Ovary (tissue), 3 donors: ENCODE data around the gene GSTM4.

Experiments used
- EP300 ChIP-seq: sonication (generic); formaldehyde crosslinking; IDR thresholded peaks from one replicate; pipeline ENCODE4 v1.6.1; 2017; ENCODE audit warnings: antibody characterized with exemption
- POLR2A ChIP-seq: fragments of 450-650 bp; IDR thresholded peaks from one replicate; pipeline ENCODE4 v1.6.1; 2017; ENCODE audit warnings: antibody characterized with exemption, mild to moderate bottlenecking, moderate library complexity
- TF ChIP-seq, protein P1 (sequence below), 3 donors: fragments of 450-650 bp in 2 of 3; fragments of 200-600 bp in 1 of 3; IDR thresholded peaks; one replicate each; pipeline versions ENCODE4 v1.5.1 to v1.8.0; 2016 to 2022; ENCODE audit warnings: antibody characterized with exemption in 3 of 3, mild to moderate bottlenecking in 1 of 3
- donor health status: DM: no; HTN: no; CAD: no.

DNA sequence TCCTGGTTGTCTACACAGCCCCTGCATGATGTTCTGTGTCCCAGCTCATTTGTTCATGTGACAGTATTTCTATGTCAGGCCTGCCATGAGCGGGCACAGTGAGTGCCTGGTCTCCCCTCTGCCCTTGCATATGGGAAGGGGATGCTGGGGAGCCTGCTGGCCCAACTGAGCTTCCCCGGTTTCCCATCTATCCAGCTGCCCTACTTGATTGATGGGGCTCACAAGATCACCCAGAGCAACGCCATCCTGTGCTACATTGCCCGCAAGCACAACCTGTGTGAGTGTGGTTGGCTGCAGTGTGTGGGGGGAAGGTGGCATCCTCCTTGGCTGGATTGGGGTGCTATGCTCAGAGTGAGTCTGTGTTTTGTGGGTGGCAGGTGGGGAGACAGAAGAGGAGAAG lies 1.5 kb downstream of the GSTM4 start:
- TF ChIP-seq, protein P1, sequence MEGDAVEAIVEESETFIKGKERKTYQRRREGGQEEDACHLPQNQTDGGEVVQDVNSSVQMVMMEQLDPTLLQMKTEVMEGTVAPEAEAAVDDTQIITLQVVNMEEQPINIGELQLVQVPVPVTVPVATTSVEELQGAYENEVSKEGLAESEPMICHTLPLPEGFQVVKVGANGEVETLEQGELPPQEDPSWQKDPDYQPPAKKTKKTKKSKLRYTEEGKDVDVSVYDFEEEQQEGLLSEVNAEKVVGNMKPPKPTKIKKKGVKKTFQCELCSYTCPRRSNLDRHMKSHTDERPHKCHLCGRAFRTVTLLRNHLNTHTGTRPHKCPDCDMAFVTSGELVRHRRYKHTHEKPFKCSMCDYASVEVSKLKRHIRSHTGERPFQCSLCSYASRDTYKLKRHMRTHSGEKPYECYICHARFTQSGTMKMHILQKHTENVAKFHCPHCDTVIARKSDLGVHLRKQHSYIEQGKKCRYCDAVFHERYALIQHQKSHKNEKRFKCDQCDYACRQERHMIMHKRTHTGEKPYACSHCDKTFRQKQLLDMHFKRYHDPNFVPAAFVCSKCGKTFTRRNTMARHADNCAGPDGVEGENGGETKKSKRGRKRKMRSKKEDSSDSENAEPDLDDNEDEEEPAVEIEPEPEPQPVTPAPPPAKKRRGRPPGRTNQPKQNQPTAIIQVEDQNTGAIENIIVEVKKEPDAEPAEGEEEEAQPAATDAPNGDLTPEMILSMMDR (IDR thresholded peaks at IDR 0.05) = no peak
- TF ChIP-seq POLR2A (no peak), EP300 (no peak)
